Lower lobe of right lung (tissue), 2 donors: ENCODE measurements around the gene STAG3. TPM values are rescaled to one million over a fixed set of nuclear protein-coding genes. Genes with fewer than 3 reads are reported as not detected.

Experiments used
- ATAC-seq, 2 donors: fragments of 200-7000 bp; cut with Tn5 transposase; one replicate each; pipeline ENCODE4 v1.9.1; 2020 to 2022; ENCODE audit warnings: mild to moderate bottlenecking in 2 of 2, moderate library complexity in 2 of 2
- DNase-seq: peaks from one replicate; pipeline ENCODE4 v3.0.0-alpha.2; 2020
- H3K27ac ChIP-seq: fragments of 200-600 bp; one replicate; pipeline ENCODE4 v1.8.0; 2022
- H3K27me3 ChIP-seq: fragments of 200-600 bp; one replicate; pipeline ENCODE4 v1.8.0; 2022; ENCODE audit warnings: low read depth
- H3K36me3 ChIP-seq: fragments of 200-600 bp; one replicate; pipeline ENCODE4 v1.8.0; 2022; ENCODE audit warnings: mild to moderate bottlenecking
- H3K4me1 ChIP-seq: fragments of 200-600 bp; one replicate; pipeline ENCODE4 v1.8.0; 2022
- H3K4me3 ChIP-seq: fragments of 200-600 bp; one replicate; pipeline ENCODE4 v1.8.0; 2022; ENCODE audit warnings: mild to moderate bottlenecking
- H3K9me3 ChIP-seq: fragments of 200-600 bp; one replicate; pipeline ENCODE4 v1.8.0; 2022
- intact Hi-C: fragments of 100-400 bp; cut with DNase I; formaldehyde crosslinking; loops from one replicate; pipeline ENCODE4 v1.11.0; 2022
- total RNA-seq: library from RNA; stranded (reverse); fragmentation: NEBNext Ultra II Directional; extraction: Animal tissue kit (Norgen Biotek cat#: 25700); gene quantifications from one replicate; pipeline ENCODE4 v1.2.1, GENCODE V29; 2021
- TF ChIP-seq, protein P1 (sequence below): fragments of 200-600 bp; IDR thresholded peaks from one replicate; pipeline ENCODE4 v1.8.0; 2022; ENCODE audit warnings: antibody characterized with exemption, mild to moderate bottlenecking
- donor health status: DM: no; HTN: yes; CAD: no; lungs with severe emphysema.

Gene STAG3
- total RNA-seq, 1 donor from 2014 or later: 4.1 TPM

DNA sequence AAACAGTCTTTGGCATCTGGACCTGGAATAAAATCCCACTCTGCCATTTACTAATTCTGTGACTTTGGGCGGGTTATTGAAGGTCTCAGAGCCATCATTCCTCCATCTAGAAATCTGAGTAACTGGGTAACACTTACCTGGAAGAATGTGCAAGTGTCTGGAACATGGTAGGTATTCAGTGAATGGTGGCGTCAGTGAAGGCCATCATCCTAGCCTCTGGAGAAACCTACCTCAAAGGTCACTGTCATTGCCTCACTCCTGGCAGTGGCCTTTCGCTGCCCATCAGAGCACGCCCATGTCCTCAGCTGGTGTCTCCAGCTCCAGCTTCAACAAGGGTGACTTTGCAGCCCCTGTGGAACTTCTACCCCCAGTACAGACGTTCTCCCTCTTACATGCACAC lies 13.8 kb upstream of the STAG3 start:
- Histone ChIP-seq H3K9me3 (no peaks in the 10 kb centered on the region), H3K4me3 (no peak overlapping the region), H3K4me1 (peaks cover 22% of the 10 kb centered on the region), H3K27ac (no peak overlapping the region), H3K36me3 (no peaks in the 10 kb centered on the region), H3K27me3 (peaks cover 8% of the 10 kb centered on the region)
- DNase-seq (no peak), ATAC-seq (no peak)
- intact Hi-C loops: no loop called here
- TF ChIP-seq, protein P1, sequence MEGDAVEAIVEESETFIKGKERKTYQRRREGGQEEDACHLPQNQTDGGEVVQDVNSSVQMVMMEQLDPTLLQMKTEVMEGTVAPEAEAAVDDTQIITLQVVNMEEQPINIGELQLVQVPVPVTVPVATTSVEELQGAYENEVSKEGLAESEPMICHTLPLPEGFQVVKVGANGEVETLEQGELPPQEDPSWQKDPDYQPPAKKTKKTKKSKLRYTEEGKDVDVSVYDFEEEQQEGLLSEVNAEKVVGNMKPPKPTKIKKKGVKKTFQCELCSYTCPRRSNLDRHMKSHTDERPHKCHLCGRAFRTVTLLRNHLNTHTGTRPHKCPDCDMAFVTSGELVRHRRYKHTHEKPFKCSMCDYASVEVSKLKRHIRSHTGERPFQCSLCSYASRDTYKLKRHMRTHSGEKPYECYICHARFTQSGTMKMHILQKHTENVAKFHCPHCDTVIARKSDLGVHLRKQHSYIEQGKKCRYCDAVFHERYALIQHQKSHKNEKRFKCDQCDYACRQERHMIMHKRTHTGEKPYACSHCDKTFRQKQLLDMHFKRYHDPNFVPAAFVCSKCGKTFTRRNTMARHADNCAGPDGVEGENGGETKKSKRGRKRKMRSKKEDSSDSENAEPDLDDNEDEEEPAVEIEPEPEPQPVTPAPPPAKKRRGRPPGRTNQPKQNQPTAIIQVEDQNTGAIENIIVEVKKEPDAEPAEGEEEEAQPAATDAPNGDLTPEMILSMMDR: no peak

DNA sequence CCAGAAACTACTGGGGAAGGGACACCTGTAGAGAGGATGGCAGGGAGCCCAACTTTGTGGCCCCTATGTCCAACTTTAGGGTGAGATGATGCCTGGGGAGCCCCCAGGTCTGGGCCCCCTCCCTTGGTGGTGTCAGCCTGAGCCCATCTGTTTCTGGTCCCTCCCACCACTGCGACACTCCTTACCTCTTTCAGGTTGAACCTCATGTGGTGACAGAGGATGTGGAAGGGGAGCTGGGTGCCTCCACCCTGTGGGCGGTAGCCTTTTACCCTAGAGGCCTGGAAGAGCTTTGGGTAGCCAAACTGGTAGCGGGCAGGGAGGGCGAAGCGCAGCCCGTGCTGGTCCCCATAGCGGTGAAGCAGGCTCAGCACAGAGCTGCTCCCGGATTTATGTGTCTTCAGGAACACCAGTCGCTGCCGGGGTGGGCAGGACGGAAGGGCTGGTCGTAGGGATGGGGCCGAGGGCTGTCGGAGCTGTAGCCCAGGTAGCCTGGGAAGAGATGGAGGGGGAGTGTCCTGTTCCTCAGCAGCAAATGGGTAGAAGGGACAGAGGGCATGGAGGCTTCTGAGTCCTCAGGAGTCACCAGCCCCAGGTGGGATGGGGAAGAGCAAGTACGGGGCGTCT lies 11.3 kb upstream of the STAG3 start:
- Histone ChIP-seq H3K27me3 (peaks cover 22% of the 10 kb centered on the region), H3K4me3 (no peak overlapping the region), H3K27ac (no peak overlapping the region), H3K9me3 (no peaks in the 10 kb centered on the region), H3K4me1 (peaks cover 30% of the 10 kb centered on the region), H3K36me3 (no peaks in the 10 kb centered on the region)
- intact Hi-C loops: no loop called here
- TF ChIP-seq, protein P1: no peak
- no peak for ATAC-seq
- DNase-seq: no peak

DNA sequence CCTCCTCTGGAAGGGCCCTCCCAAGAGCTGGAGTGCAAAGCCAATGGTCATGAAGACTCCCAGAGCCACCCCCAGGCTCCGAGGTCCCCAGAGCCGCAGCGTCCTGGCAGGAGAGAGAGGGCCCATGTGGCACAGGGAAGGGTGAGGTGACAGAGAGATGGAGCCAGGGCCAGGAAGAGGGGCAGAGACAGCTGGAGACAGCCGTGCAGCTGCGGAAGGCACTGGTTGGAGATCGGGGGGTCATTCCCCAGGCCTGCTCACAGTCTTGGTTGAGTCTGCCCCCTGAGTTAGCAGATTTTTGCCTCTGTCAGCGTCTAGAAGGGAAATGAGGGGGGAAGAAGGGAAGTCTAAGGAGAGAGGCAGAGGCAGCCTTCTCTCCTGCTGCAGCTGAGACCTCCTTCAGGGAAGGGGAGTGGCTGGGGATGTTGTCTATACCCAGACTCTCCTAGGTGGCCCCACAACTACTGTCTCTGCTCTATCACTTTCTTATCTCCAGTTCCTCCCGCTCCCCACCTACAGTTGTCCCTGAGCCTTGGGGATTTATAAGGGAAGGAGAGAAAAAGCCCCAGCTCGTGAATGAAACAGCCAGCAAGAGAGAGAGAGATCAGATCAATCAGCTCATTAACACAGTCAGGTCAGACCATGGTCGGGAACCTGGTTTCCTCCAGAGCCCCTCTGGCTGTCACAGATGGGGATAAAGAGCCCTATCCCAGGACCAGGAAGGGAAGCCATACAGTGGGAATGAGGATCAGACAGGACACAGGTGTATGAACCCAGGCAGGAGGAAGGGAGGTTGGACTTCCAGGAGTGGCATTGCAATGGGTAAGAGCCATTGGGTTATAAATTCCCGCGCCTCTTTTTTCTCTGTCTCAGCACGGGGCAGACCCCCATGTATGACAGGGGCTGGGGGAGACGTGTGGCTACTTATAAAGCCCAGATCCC lies 10.5 kb upstream of the STAG3 start:
- ATAC-seq (no peak), DNase-seq (no peak)
- peaks cover 35% of the 10 kb centered on the region for H3K4me1 ChIP-seq
- H3K27ac ChIP-seq: no peak overlapping the region
- TF ChIP-seq, protein P1: no peak
- peaks cover 30% of the 10 kb centered on the region for H3K27me3 ChIP-seq
- intact Hi-C loops: no loop called here
- H3K4me3 ChIP-seq: peak overlapping the region; percentile 55
- H3K36me3 ChIP-seq: no peaks in the 10 kb centered on the region
- H3K9me3 ChIP-seq: no peaks in the 10 kb centered on the region

DNA sequence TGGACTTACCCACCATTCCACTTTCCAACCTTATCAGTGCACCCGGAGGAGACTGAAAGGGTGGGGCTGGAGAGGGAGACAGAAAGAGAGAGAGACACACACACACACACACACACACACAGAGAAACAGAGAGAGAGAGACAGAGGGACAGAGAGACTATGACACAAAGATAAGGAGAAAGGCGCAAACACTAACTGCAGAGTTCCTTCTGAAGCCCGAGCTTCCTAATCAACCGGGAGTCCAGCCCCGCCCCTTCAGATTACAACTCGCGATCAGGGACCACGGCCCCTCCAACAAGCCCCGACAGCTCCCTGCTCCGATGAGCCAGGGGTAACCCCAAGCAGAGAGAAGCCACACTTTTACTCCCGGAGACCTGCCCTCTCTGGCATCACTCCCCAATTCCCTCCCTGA lies 9.8 kb upstream of the STAG3 start:
- DNase-seq (no peak), ATAC-seq (peak; percentile 13 to 14)
- Histone ChIP-seq H3K4me1 (peaks cover 35% of the 10 kb centered on the region), H3K4me3 (peak overlapping the region; percentile 55), H3K9me3 (no peaks in the 10 kb centered on the region), H3K27me3 (peaks cover 31% of the 10 kb centered on the region), H3K36me3 (no peaks in the 10 kb centered on the region), H3K27ac (peak overlapping the region; percentile 62)
- TF ChIP-seq, protein P1: no peak
- intact Hi-C loops: no loop called here

DNA sequence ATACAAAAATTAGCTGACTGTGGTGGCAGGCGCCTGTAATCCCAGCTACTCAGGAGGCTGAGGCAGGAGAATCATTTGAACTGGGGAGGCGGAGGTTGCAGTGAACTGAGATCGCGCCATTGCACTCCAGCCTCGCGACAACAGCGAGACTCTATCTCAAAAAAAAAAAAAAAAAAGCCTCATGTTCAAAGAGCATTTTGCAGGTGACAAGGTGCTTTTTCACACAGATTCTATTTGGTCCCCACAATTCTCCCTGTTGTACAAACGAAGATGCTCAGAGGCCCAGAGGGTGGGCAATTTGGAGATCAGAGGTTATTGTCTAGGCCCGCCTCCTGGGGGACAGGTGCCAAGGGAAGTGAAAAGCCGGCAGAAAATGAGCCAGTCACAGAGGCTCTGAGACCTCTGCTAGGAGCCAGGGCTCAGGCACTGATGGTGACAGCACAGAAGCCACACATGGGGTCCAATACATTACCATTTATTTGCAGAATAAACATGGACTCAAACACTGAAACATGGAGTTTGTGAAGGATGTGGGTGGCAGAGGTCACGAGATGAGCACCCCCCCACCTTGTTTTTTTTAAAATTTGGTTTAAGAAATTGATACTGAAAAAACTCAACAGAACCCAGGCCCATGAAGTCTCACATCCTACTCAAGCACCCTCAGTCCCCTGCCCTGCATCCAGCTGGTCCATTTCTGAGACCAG lies 8.4 kb upstream of the STAG3 start:
- no peaks in the 10 kb centered on the region for H3K9me3 ChIP-seq
- H3K4me3 ChIP-seq: peak overlapping the region; percentile 55
- peaks cover 31% of the 10 kb centered on the region for H3K27me3 ChIP-seq
- TF ChIP-seq, protein P1: no peak
- no peaks in the 10 kb centered on the region for H3K36me3 ChIP-seq
- intact Hi-C loops: no loop called here
- no peak for DNase-seq
- ATAC-seq: no peak
- H3K4me1 ChIP-seq: peaks cover 35% of the 10 kb centered on the region
- H3K27ac ChIP-seq: peak overlapping the region; percentile 62
